Liver (tissue), 9 donors: ENCODE measurements around the gene STEAP3. TPM values are rescaled to one million over a fixed set of nuclear protein-coding genes. Genes with fewer than 3 reads are reported as not detected.

Experiments
- DNase-seq: peaks from one replicate; pipeline ENCODE4 v3.0.0-alpha.2; 2017; ENCODE audit warnings: low spot score
- H3K27ac ChIP-seq, 2 donors: one replicate each; pipeline ENCODE4 v1.7.0; 2013; ENCODE audit warnings: inconsistent platforms in 2 of 2, low read length in 2 of 2, control low read depth in 1 of 2, low read depth in 1 of 2, mild to moderate bottlenecking in 1 of 2
- H3K27me3 ChIP-seq, 4 donors: one replicate each; pipeline versions ENCODE4 v1.6.1 to v1.7.0; 2013; ENCODE audit warnings: low read length in 3 of 4, inconsistent platforms in 1 of 4, mild to moderate bottlenecking in 1 of 4, moderate library complexity in 1 of 4; ENCODE audit not compliant: control insufficient read depth in 4 of 4, insufficient read depth in 4 of 4
- H3K36me3 ChIP-seq, 4 donors: one replicate each; pipeline versions ENCODE4 v1.6.1 to v1.7.0; 2013; ENCODE audit warnings: low read length in 3 of 4, mild to moderate bottlenecking in 3 of 4, low read depth in 1 of 4, moderate library complexity in 1 of 4; ENCODE audit not compliant: control insufficient read depth in 4 of 4, insufficient read depth in 3 of 4
- H3K4me1 ChIP-seq, 4 donors: one replicate each; pipeline versions ENCODE4 v1.6.1 to v1.7.0; 2013; ENCODE audit warnings: low read length in 3 of 4, mild to moderate bottlenecking in 3 of 4, moderate library complexity in 1 of 4; ENCODE audit not compliant: control insufficient read depth in 4 of 4, insufficient read depth in 4 of 4
- H3K4me3 ChIP-seq, 3 donors: one replicate each; pipeline versions ENCODE4 v1.6.1 to v1.7.0; 2013; ENCODE audit warnings: low read length in 3 of 3, control low read depth in 1 of 3, low read depth in 1 of 3, mild to moderate bottlenecking in 1 of 3
- H3K9ac ChIP-seq, 2 donors: one replicate each; pipeline ENCODE4 v1.7.0; 2013; ENCODE audit warnings: low read length in 2 of 2, mild to moderate bottlenecking in 2 of 2, moderate library complexity in 2 of 2, control low read depth in 1 of 2, low read depth in 1 of 2
- H3K9me3 ChIP-seq, 4 donors: one replicate each; pipeline versions ENCODE4 v1.6.1 to v1.7.0; 2013; ENCODE audit warnings: low read length in 3 of 4; ENCODE audit not compliant: control insufficient read depth in 4 of 4
- EGR1 ChIP-seq, 2 donors: IDR thresholded peaks; 2 replicates each; pipeline ENCODE4 v1.6.1; 2016 to 2018; ENCODE audit warnings: antibody characterized with exemption in 2 of 2, low read depth in 2 of 2
- FOXA1 ChIP-seq: IDR thresholded peaks from 2 replicates; pipeline ENCODE4 v1.6.1; 2016; ENCODE audit warnings: antibody characterized with exemption
- FOXA2 ChIP-seq: IDR thresholded peaks from 2 replicates; pipeline ENCODE4 v1.6.1; 2016; ENCODE audit warnings: antibody characterized with exemption
- GABPA ChIP-seq, 2 donors: IDR thresholded peaks in 1 of 2; conservative IDR thresholded peaks in 1 of 2; 2 replicates each; pipeline ENCODE4 v1.6.1; 2016; ENCODE audit warnings: antibody characterized with exemption in 2 of 2, mild to moderate bottlenecking in 1 of 2, moderate library complexity in 1 of 2
- HNF4A ChIP-seq, 2 donors: conservative IDR thresholded peaks; 2 replicates each; pipeline ENCODE4 v1.6.1; 2016; ENCODE audit warnings: antibody characterized with exemption in 2 of 2, mild to moderate bottlenecking in 2 of 2
- HNF4G ChIP-seq: IDR thresholded peaks from 2 replicates; pipeline ENCODE4 v1.6.1; 2016; ENCODE audit warnings: antibody characterized with exemption
- JUND ChIP-seq, 2 donors: IDR thresholded peaks; 2 replicates each; pipeline ENCODE4 v1.6.1; 2016; ENCODE audit warnings: antibody characterized with exemption in 2 of 2
- NR2F2 ChIP-seq: IDR thresholded peaks from 2 replicates; pipeline ENCODE4 v1.6.1; 2016; ENCODE audit warnings: antibody characterized with exemption
- RAD21 ChIP-seq, 2 donors: IDR thresholded peaks; 2 replicates each; pipeline ENCODE4 v1.6.1; 2016; ENCODE audit warnings: antibody characterized with exemption in 2 of 2, mild to moderate bottlenecking in 2 of 2
- RXRA ChIP-seq, 2 donors: IDR thresholded peaks; 2 replicates each; pipeline ENCODE4 v1.6.1; 2017 to 2018; ENCODE audit warnings: antibody characterized with exemption in 2 of 2, mild to moderate bottlenecking in 1 of 2
- SP1 ChIP-seq: IDR thresholded peaks from 2 replicates; pipeline ENCODE4 v1.6.1; 2018; ENCODE audit warnings: antibody characterized with exemption, mild to moderate bottlenecking
- TAF1 ChIP-seq: conservative IDR thresholded peaks from 2 replicates; pipeline ENCODE4 v1.6.1; 2016; ENCODE audit warnings: antibody characterized with exemption, mild to moderate bottlenecking
- YY1 ChIP-seq: IDR thresholded peaks from 2 replicates; pipeline ENCODE4 v1.6.1; 2016; ENCODE audit warnings: antibody characterized with exemption, mild to moderate bottlenecking
- WGBS: extraction: QIAGEN DNeasy Blood & Tissue Kit; methylation state at CpG from one replicate; pipeline ENCODE4 v1.1.7; 2013; 5-methylcytosine and 5-hydroxymethylcytosine counted together
- polyA plus RNA-seq, 2 donors: library from polyadenylated mRNA; stranded (reverse) in 1 of 2; unstranded in 1 of 2; fragments of 200-250 nt in 1 of 2; fragments of >200 nt in 1 of 2; fragmentation: Nextera tagmentation in 1 of 2; extraction: Ambion mirVana in 1 of 2; gene quantifications; one replicate each; pipeline versions ENCODE4 v1.2.1 to v1.2.3, GENCODE V29; 2013 to 2015
- total RNA-seq, 2 donors: library from RNA; depleted of rRNA; stranded (reverse); fragments of >200 nt; gene quantifications; one replicate each; pipeline ENCODE4 v1.2.3, GENCODE V29; 2014
- TF ChIP-seq, protein P1 (sequence below): fragments of 150-350 bp; IDR thresholded peaks from 2 replicates; pipeline ENCODE4 v1.5.1; 2017; ENCODE audit warnings: improper control_type of control experiment, low read depth, low read length; ENCODE audit not compliant: missing input control
- TF ChIP-seq, protein P2 (sequence below): IDR thresholded peaks from 2 replicates; pipeline ENCODE4 v1.6.1; 2016; ENCODE audit warnings: antibody characterized with exemption
- TF ChIP-seq, protein P3 (sequence below): IDR thresholded peaks from 2 replicates; pipeline ENCODE4 v1.6.1; 2016; ENCODE audit warnings: antibody characterized with exemption
- TF ChIP-seq, protein P4 (sequence below): IDR thresholded peaks from 2 replicates; pipeline ENCODE4 v1.6.1; 2016; ENCODE audit warnings: antibody characterized with exemption, mild to moderate bottlenecking
- TF ChIP-seq, protein P5 (sequence below): IDR thresholded peaks from 2 replicates; pipeline ENCODE4 v1.6.1; 2016; ENCODE audit warnings: antibody characterized with exemption
- donor health status: healthy.
- donor health status: healthy.
- donor health status: healthy.
- donor health status: healthy.
- donor health status: healthy.

The STEAP3 gene
- total and polyA plus RNA-seq, 4 donors = 44.4 to 158 (median 113) TPM

DNA sequence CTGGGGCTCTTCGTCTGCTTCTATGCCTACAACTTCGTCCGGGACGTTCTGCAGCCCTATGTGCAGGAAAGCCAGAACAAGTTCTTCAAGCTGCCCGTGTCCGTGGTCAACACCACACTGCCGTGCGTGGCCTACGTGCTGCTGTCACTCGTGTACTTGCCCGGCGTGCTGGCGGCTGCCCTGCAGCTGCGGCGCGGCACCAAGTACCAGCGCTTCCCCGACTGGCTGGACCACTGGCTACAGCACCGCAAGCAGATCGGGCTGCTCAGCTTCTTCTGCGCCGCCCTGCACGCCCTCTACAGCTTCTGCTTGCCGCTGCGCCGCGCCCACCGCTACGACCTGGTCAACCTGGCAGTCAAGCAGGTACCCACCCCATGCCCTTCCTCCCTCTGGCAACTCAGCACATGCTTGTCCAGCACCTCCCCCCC lies 24.2 kb downstream of the STEAP3 start:
- TF ChIP-seq FOXA2 (no peak), JUND (IDR thresholded peaks at IDR 0.05) (no peak), FOXA1 (no peak), TAF1 (no peak), SP1 (no peak), NR2F2 (no peak), EGR1 (IDR thresholded peaks at IDR 0.05; ENCODE audit: low read depth in 2 of 2) (no peak), RAD21 (IDR thresholded peaks at IDR 0.05) (no peak), HNF4G (no peak), HNF4A (conservative IDR thresholded peaks at IDR 0.05) (no peak), RXRA (IDR thresholded peaks at IDR 0.05) (no peak), GABPA (IDR thresholded peaks at IDR 0.05 in 1 of 2, conservative IDR thresholded peaks at IDR 0.05 in 1 of 2) (no peak), YY1 (no peak)
- TF ChIP-seq, protein P1, sequence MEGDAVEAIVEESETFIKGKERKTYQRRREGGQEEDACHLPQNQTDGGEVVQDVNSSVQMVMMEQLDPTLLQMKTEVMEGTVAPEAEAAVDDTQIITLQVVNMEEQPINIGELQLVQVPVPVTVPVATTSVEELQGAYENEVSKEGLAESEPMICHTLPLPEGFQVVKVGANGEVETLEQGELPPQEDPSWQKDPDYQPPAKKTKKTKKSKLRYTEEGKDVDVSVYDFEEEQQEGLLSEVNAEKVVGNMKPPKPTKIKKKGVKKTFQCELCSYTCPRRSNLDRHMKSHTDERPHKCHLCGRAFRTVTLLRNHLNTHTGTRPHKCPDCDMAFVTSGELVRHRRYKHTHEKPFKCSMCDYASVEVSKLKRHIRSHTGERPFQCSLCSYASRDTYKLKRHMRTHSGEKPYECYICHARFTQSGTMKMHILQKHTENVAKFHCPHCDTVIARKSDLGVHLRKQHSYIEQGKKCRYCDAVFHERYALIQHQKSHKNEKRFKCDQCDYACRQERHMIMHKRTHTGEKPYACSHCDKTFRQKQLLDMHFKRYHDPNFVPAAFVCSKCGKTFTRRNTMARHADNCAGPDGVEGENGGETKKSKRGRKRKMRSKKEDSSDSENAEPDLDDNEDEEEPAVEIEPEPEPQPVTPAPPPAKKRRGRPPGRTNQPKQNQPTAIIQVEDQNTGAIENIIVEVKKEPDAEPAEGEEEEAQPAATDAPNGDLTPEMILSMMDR = no peak
- TF ChIP-seq, protein P2, sequence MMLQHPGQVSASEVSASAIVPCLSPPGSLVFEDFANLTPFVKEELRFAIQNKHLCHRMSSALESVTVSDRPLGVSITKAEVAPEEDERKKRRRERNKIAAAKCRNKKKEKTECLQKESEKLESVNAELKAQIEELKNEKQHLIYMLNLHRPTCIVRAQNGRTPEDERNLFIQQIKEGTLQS = no peak
- TF ChIP-seq, protein P3, sequence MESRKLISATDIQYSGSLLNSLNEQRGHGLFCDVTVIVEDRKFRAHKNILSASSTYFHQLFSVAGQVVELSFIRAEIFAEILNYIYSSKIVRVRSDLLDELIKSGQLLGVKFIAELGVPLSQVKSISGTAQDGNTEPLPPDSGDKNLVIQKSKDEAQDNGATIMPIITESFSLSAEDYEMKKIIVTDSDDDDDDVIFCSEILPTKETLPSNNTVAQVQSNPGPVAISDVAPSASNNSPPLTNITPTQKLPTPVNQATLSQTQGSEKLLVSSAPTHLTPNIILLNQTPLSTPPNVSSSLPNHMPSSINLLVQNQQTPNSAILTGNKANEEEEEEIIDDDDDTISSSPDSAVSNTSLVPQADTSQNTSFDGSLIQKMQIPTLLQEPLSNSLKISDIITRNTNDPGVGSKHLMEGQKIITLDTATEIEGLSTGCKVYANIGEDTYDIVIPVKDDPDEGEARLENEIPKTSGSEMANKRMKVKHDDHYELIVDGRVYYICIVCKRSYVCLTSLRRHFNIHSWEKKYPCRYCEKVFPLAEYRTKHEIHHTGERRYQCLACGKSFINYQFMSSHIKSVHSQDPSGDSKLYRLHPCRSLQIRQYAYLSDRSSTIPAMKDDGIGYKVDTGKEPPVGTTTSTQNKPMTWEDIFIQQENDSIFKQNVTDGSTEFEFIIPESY = no peak
- TF ChIP-seq, protein P4, sequence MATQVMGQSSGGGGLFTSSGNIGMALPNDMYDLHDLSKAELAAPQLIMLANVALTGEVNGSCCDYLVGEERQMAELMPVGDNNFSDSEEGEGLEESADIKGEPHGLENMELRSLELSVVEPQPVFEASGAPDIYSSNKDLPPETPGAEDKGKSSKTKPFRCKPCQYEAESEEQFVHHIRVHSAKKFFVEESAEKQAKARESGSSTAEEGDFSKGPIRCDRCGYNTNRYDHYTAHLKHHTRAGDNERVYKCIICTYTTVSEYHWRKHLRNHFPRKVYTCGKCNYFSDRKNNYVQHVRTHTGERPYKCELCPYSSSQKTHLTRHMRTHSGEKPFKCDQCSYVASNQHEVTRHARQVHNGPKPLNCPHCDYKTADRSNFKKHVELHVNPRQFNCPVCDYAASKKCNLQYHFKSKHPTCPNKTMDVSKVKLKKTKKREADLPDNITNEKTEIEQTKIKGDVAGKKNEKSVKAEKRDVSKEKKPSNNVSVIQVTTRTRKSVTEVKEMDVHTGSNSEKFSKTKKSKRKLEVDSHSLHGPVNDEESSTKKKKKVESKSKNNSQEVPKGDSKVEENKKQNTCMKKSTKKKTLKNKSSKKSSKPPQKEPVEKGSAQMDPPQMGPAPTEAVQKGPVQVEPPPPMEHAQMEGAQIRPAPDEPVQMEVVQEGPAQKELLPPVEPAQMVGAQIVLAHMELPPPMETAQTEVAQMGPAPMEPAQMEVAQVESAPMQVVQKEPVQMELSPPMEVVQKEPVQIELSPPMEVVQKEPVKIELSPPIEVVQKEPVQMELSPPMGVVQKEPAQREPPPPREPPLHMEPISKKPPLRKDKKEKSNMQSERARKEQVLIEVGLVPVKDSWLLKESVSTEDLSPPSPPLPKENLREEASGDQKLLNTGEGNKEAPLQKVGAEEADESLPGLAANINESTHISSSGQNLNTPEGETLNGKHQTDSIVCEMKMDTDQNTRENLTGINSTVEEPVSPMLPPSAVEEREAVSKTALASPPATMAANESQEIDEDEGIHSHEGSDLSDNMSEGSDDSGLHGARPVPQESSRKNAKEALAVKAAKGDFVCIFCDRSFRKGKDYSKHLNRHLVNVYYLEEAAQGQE = no peak
- TF ChIP-seq, protein P5, sequence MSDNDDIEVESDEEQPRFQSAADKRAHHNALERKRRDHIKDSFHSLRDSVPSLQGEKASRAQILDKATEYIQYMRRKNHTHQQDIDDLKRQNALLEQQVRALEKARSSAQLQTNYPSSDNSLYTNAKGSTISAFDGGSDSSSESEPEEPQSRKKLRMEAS = no peak
- H3K9me3 ChIP-seq = no peaks in the 10 kb centered on the region
- no peak overlapping the region for H3K27ac ChIP-seq
- no peak for DNase-seq
- H3K4me1 ChIP-seq = peaks cover 0 to 24% (median 11%) of the 10 kb centered on the region in 4 donors
- H3K4me3 ChIP-seq = no peak overlapping the region
- H3K9ac ChIP-seq = no peak overlapping the region
- 98% methylated on average over 29 of the region's 29 CpGs for WGBS
- peaks cover 13 to 70% (median 56%) of the 10 kb centered on the region in 4 donors for H3K36me3 ChIP-seq
- H3K27me3 ChIP-seq = no peaks in the 10 kb centered on the region
